GM15510 (cell line): Measurements from ENCODE around the gene TAS2R40.

Source experiments
- POLR2A ChIP-seq: IDR thresholded peaks from 3 replicates; pipeline ENCODE4 v1.6.1; 2011; ENCODE audit warnings: borderline replicate concordance; ENCODE audit not compliant: insufficient read length; ENCODE audit errors: extremely low read depth

Gene TAS2R40

DNA sequence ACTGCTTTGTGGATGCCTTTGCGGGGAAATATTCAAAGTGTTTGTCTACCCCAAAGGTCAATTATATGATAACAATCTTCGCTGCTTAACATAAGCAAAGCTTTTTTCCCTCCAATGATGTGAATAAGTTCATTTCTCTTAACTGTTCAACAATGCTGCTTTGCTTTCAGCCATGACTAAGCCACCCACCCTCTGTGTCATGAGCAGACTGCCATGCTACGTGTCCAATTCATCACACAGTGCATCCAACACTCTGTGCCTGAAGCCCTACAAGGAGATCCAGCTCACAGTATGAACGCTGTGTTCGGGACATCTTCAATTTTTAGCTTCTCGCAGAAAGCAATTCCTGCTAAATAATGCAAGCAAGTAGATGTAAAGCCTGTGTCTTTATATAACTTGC is 5.7 kb upstream of the TAS2R40 start:
- no peak for TF ChIP-seq POLR2A

DNA sequence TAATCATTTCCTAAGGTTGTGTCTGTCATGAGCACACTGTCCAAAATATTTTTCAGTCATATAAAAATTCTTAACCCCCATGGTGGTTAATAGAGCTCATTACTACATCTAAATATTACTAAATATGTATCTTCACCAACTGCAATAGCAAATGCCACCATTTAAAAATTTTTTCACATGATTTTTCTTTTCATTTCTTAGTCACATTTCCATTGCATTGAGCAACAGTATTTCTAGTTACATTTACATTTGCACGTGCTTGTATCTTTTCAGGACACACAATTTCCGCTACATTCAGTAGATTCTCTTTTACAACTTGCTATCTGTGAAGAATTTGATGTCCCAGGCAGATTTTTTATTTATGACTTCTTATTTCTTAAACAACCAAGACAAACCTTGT is 5.2 kb upstream of the TAS2R40 start:
- no peak for TF ChIP-seq POLR2A

DNA sequence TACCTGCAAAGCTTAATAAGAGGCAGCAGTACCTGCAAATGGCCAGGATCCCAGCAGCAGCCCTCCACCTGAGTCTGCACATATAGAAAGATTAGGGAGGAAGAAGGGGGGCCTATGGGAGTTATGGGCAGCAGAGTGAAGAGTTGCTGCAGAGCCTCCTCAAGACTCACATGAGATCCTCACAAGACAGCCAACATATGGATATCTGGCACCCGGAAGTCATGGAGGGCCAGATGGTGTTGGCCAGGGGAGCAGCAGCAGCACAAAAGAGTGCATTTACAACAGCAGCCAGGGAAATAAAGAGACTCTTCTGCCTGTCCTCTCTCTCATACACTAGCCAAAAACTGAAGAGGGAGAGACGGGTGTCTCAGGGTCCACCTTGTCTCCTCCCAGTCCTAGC is 4.0 kb upstream of the TAS2R40 start:
- no peak for TF ChIP-seq POLR2A

DNA sequence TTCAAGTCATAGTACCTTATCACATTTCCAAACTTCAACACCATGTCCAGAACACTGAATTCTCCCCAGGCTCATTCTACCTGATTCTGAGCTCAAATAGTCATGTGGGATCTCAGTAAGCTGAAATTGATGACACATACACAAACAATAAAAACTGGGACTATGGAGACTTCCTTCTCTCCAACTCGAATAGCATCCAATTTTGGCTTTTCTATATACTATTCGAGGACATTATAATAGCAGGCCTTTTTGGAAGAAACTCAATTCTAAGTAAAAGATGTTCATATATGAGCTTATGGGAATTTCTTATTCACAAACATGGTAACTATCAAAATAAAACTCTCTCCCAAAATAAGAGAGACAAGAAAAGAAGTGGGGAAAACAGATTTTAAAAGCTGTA is 551 bp upstream of the TAS2R40 start:
- TF ChIP-seq POLR2A = no peak

DNA sequence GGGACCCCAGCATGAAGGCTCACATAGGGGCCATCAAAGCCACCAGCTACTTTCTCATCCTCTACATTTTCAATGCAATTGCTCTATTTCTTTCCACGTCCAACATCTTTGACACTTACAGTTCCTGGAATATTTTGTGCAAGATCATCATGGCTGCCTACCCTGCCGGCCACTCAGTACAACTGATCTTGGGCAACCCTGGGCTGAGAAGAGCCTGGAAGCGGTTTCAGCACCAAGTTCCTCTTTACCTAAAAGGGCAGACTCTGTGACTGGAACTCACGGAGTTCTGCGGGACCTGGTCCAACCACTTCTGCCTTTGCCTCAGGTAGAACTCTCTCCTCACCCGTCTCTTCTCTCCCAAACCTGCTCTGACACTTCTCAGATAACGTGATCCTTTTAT is 945 bp downstream of the TAS2R40 start:
- no peak for TF ChIP-seq POLR2A

DNA sequence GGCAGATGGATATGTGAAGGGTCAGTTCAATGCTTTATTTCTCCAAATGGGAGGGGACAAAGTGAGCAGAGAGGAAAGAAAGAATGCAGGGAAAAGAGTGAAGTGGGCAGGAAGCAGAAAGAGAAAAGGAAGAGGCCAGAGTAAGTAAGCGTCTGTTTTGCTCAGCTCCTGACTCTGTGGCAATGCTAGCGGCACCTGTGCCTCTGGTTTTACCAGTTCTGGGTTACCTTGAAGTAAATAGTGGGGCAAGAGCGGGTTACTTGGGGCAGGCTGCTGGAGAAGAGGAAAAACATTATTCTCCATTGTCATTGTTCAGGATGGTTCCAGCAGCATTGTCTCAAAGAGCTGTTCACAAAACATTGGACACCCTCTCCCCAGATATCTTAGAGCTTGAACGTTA is 1.9 kb downstream of the TAS2R40 start:
- TF ChIP-seq POLR2A = no peak

DNA sequence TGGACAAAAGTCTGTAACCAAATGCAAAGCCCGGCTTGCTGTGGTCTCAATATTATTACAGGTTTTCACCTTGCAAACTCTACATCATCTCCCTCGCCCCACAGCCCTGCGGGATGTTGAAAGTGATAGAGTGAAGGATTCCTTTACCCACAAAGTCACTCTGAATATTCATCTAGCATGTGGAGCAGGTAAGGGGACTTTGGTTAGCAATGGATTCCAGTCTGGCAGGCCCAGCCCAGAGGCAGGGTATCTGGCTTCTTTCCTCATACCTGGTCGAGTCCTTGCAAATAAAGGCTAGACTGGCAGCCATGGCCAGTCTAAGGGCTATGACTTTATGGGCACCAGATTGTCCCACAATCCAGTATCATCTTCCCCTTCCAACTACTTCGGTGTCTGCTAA is 3.2 kb downstream of the TAS2R40 start:
- TF ChIP-seq POLR2A = no peak

DNA sequence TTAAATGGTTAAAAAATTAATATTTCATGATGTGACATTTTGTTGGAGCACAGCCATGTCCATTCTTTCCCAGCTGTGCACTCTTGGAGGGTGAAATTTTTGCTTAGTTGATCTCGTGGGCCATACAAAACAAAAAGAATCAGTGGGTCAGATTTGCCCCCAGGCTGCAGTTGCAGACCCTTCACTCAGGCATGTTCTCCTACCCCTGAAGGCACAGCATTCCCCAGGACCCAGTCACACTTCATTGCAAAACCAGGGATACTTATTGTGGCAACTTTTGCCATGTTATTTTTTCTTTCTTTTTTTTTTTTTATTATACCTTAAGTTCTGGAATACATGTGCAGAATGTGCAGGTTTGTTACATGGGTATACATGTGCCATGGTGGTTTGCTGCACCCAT is 6.0 kb downstream of the TAS2R40 start:
- no peak for TF ChIP-seq POLR2A

DNA sequence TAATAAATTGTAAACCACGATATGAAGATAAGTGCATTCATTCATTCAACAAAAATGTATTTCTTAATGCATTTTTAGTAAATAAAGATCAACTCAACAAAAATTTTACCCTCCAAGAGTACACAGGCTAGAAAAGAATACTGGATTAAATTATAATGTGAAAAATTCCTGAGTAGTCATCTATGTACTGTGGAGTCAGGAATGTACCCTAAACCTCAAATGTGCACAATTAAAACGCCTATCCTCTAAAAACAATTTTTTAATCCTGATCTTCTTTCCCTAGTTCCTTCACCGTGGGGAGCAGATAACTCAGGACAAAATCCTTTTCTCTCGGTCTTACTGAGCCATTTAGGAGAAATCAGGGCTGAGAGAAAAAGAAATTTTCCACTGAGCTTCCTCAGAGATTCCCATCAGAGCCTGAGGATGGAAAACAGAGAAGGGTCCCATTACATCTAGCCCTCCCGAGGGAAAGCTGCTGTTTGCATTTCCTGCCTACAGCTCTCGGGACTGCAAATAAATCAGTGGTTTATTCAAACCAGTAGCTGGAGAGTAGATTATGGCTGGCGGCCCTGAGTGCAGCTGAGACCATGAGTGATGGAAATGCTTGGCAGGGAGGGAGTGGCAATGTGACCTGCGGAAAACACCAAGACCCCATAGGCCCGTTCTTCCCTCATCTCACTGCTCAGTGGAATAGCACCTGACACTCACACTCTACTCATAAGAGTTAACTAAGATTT is 7.4 kb downstream of the TAS2R40 start:
- no peak for TF ChIP-seq POLR2A

DNA sequence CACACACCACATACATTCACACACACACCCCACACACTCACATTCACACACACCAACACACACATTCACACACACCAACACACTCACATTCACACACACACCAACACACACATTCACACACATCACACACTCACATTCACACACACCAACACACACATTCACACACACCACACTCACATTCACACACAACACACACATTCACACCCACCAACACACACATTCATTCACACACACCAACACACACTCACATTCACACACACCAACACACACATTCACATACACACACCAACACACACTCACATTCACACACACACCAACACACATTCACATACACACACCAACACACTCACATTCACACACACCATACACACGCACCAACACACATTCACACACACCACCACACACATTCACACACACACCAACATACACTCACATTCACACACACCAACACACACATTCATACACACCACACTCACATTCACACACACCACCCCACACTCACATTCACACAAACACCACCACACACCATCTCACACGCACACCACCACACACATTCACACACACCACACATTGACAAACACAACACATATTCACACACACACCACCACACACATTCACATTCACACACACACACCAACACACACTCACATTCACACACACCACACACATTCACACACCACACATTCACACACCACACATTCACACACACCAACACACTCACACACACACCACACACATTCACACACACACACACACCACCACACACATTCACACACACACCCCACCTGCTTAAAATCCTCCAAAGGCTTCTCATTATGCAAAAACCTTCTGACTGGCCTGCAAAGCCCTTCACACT is 9.0 kb downstream of the TAS2R40 start:
- TF ChIP-seq POLR2A = no peak

DNA sequence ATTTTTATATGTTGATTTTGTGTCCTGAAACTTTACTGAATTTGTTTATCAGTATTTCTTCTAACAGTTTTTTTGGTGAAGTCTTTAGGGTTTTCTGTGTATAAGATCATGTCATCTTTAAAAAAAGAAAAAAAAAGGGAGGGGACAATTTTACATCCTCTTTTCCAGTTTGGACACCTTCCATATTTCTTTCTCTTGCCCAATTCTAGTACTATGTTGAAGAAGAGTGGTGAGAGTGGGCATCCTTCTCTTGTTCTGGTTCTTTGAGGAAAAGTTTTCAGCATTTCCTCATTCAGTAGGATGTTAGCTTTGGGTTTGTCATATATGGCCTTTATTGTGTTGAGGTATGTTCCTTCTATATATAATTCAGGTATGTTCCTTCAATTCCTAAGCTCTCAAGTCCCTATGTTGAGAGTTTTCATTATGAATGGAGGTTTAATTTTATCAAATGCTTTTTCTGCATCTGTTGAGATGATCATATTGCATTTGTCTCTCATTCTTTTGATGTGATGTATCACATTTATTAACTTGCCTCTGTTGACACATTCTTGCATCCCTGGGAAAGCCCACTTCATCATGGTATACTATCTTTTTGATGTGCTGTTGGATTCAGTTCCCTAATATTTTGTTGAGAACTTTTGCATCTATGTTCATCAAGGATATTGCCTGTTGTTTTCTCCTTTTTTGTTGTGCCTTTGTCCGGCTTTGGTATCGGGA is 12.1 kb downstream of the TAS2R40 start:
- no peak for TF ChIP-seq POLR2A

DNA sequence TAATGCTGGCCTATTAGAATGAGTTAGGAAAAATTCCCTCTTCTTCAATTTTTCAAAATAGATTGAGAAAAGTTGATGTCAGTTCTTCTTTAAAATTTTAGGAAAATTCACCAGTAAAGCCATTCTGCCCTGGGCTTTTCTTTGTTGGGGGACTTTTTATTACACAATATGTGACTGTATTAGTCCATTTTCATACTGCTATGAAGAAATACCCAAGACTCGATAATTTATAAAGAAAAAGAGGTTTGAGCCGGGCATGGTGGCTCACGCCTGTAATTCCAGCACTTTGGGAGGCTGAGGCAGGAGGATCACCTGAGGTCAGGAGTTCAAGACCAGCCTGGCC is 12.7 kb downstream of the TAS2R40 start:
- TF ChIP-seq POLR2A = no peak

DNA sequence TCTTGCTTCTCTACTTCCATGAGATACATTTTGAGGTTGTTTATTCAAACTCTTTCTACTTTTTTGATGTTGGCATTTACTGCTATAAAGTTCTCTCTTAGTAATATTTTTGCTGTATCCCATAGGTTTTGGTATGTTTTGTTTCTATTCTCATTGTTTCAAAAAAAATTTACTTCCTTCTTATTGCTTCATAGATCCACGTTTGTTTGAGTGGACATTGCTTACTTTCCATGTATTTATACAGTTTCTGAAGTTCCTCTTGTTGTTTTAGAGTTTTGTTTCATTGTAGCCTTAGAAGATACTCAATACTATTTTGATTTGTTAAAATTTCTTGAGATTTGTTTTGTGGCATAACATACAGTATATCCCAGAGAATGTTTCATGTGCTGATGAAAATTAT is 13.7 kb downstream of the TAS2R40 start:
- TF ChIP-seq POLR2A = no peak

DNA sequence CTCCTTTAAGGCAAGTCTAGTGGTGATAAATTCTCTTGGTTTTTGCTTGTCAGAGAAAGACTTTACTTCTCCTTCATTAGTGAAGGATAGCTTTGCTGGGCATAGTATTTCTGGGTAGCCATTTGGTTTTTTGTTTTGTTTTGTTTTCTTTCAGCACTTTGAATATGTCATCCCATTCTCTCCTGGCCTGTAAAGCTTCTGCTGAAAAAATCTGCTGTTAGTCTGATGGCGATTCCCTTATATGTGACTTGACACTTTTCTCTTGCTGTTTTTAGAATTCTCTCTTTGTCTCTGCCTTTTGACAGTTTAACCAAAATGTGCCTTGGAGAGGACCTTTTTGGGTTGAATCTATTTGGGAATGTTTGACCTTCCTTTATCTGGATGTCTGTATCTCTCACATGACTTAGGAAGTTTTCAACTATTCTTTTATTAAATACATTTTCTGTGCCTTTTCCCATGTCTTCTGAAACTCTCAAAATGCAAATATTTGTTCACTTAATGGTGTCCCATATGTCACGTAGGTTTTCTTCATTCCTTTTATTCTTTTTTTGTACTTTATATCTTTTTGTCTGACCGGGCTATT is 14.7 kb downstream of the TAS2R40 start:
- TF ChIP-seq POLR2A = no peak

DNA sequence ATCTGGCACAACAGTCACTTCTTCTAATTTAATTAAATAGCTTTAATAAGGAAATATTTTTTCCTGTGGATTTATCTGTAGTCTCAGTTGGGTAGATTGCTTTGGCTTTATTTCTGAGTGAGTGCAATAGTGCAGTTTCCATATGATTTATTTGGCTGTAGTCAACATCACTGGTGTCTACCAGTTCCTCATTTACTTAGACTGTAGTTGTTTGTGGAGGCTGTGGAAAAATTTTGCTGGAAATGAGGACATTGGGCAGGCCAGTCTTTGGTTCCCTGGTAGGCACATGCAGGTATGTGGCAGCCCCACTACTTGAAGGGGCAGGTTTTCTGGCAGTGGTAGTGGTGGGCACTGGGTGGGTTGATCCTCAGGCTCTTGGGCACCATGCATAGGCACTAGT is 15.5 kb downstream of the TAS2R40 start:
- no peak for TF ChIP-seq POLR2A
